ENCODE measurements around the gene TRIM31.

Gene TRIM31

GRCh38 chr6:30113003-30113759 lies at the start of gene TRIM31:
TSS of gene TRIM31 (minus strand) at chr6:30113090. CDS start at chr6:30112805, 285 bp downstream.
- in situ Hi-C loops (cut with MboI; ENCODE audit: low sequenced_read_pairs), result no loop called here

GRCh38 chr6:30162265-30163089 lies 49.6 kb upstream of the TRIM31 start:
- in situ Hi-C loops (cut with MboI; ENCODE audit: low sequenced_read_pairs), result no loop called here

- in situ Hi-C loops (cut with MboI; ENCODE audit: low sequenced_read_pairs), result no loop called here
These were observed 48.1 kb upstream of the TRIM31 start, which contains the start of gene TRIM10 for GRCh38 chr6:30160785-30161531. TSS of gene TRIM10 (minus strand) at chr6:30161211. CDS start at chr6:30160858, 353 bp downstream.

- in situ Hi-C loops (cut with MboI; ENCODE audit: low sequenced_read_pairs), result no loop called here
These were observed 47.3 kb upstream of the TRIM31 start for GRCh38 chr6:30160008-30160784.

GRCh38 chr6:30158475-30159040 lies 45.7 kb upstream of the TRIM31 start:
- in situ Hi-C loops (cut with MboI; ENCODE audit: low sequenced_read_pairs), result no loop called here

GRCh38 chr6:30157999-30158398 lies 45.1 kb upstream of the TRIM31 start:
- in situ Hi-C loops (cut with MboI; ENCODE audit: low sequenced_read_pairs), result no loop called here

- in situ Hi-C loops (cut with MboI; ENCODE audit: low sequenced_read_pairs), result no loop called here
These were observed 44.7 kb upstream of the TRIM31 start for GRCh38 chr6:30157581-30157980.

- in situ Hi-C loops (cut with MboI; ENCODE audit: low sequenced_read_pairs), result no loop called here
These were observed 43.9 kb upstream of the TRIM31 start for GRCh38 chr6:30156774-30157173.

GRCh38 chr6:30156262-30156599 lies 43.3 kb upstream of the TRIM31 start:
- in situ Hi-C loops (cut with MboI; ENCODE audit: low sequenced_read_pairs), result no loop called here

- in situ Hi-C loops (cut with MboI; ENCODE audit: low sequenced_read_pairs), result no loop called here
These were observed 42.8 kb upstream of the TRIM31 start for GRCh38 chr6:30155520-30156261.

GRCh38 chr6:30154709-30155519 lies 42.0 kb upstream of the TRIM31 start:
- in situ Hi-C loops (cut with MboI; ENCODE audit: low sequenced_read_pairs), result no loop called here

GRCh38 chr6:30154061-30154460 lies 41.2 kb upstream of the TRIM31 start:
- in situ Hi-C loops (cut with MboI; ENCODE audit: low sequenced_read_pairs), result no loop called here

GRCh38 chr6:30152910-30153610 lies 40.2 kb upstream of the TRIM31 start:
- in situ Hi-C loops (cut with MboI; ENCODE audit: low sequenced_read_pairs), result no loop called here

GRCh38 chr6:30152016-30152673 lies 39.3 kb upstream of the TRIM31 start:
- in situ Hi-C loops (cut with MboI; ENCODE audit: low sequenced_read_pairs), result no loop called here

GRCh38 chr6:30151580-30151979 lies 38.7 kb upstream of the TRIM31 start:
- in situ Hi-C loops (cut with MboI; ENCODE audit: low sequenced_read_pairs), result no loop called here

GRCh38 chr6:30150671-30151395 lies 37.9 kb upstream of the TRIM31 start:
- in situ Hi-C loops (cut with MboI; ENCODE audit: low sequenced_read_pairs), result no loop called here
